KMS-11 (cell line): ENCODE data around the gene MEAK7.

Source experiments
- H2AFZ ChIP-seq: fragments of 200-600 bp; sonication (generic); 2 replicates; pipeline ENCODE4 v1.6.1; 2016; ENCODE audit warnings: antibody characterized with exemption, mixed run types, low read depth
- H3K27ac ChIP-seq: fragments of 200-600 bp; sonication (generic); 2 replicates; pipeline ENCODE4 v1.6.1; 2016; ENCODE audit warnings: mild to moderate bottlenecking, mixed run types
- H3K27me3 ChIP-seq: fragments of 200-600 bp; sonication (generic); 2 replicates; pipeline ENCODE4 v1.6.1; 2017; ENCODE audit warnings: mild to moderate bottlenecking, low read depth, mixed run types, moderate library complexity; ENCODE audit not compliant: insufficient read depth
- H3K36me3 ChIP-seq: fragments of 200-600 bp; sonication (generic); 2 replicates; pipeline ENCODE4 v1.6.1; 2017; ENCODE audit warnings: mild to moderate bottlenecking, mixed run types; ENCODE audit not compliant: insufficient read depth
- H3K4me1 ChIP-seq: fragments of 200-600 bp; sonication (generic); 2 replicates; pipeline ENCODE4 v1.6.1; 2016; ENCODE audit warnings: mild to moderate bottlenecking, low read depth, mixed run types; ENCODE audit not compliant: poor library complexity, severe bottlenecking
- H3K4me2 ChIP-seq: fragments of 200-600 bp; sonication (generic); 2 replicates; pipeline ENCODE4 v1.7.0; 2016; ENCODE audit warnings: mild to moderate bottlenecking, mixed run types
- H3K4me3 ChIP-seq: fragments of 200-600 bp; sonication (generic); IDR thresholded peaks from 2 replicates; pipeline ENCODE4 v1.6.1; 2017; ENCODE audit warnings: low read depth, low read length, mixed read lengths; ENCODE audit not compliant: insufficient read depth
- H3K79me2 ChIP-seq: fragments of 200-600 bp; sonication (generic); 2 replicates; pipeline ENCODE4 v1.6.1; 2016; ENCODE audit warnings: low read depth, mixed run types; ENCODE audit not compliant: insufficient read depth
- H3K9ac ChIP-seq: fragments of 200-600 bp; sonication (generic); 2 replicates; pipeline ENCODE4 v1.6.1; 2016; ENCODE audit warnings: mild to moderate bottlenecking, mixed run types
- H4K20me1 ChIP-seq: fragments of 200-600 bp; sonication (generic); 2 replicates; pipeline ENCODE4 v1.6.1; 2016; ENCODE audit warnings: mild to moderate bottlenecking, mixed run types; ENCODE audit not compliant: insufficient read depth
- CTCF ChIP-seq: fragments of 200-600 bp; sonication (generic); conservative IDR thresholded peaks from 2 replicates; pipeline ENCODE4 v1.6.1; 2017; ENCODE audit warnings: low read depth, mild to moderate bottlenecking, antibody characterized with exemption, low read length, moderate library complexity, mixed read lengths

MEAK7 gene

DNA sequence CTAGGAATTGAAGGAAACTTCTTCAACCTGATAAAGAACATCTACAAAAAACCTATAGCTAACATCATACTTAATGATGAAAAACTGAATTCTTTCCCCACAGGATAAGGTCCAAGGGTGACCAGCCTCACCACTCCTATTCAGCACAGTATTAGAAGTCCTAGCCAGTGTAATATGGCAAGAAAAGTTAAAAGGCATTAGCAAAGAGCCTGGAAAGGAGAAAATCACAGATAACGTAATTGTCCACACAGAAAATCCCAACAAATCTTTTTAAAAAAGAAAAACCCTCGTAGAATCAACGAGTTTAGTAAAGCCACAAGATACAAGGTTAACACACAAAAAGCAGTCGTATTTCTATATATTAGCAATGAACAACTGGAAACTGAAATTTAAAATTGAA is 37.8 kb downstream of the MEAK7 start:
- no peak overlapping the region for H3K9ac ChIP-seq
- H3K79me2 ChIP-seq = no peaks in the 10 kb centered on the region
- no peaks in the 10 kb centered on the region for H3K36me3 ChIP-seq
- H3K27me3 ChIP-seq = no peaks in the 10 kb centered on the region
- H3K4me1 ChIP-seq = no peaks in the 10 kb centered on the region
- no peak overlapping the region for H2AFZ ChIP-seq
- no peak overlapping the region for H3K4me2 ChIP-seq
- H3K27ac ChIP-seq = no peak overlapping the region
- H4K20me1 ChIP-seq = no peaks in the 10 kb centered on the region
- H3K4me3 ChIP-seq = no peak overlapping the region
- TF ChIP-seq CTCF = no peak

DNA sequence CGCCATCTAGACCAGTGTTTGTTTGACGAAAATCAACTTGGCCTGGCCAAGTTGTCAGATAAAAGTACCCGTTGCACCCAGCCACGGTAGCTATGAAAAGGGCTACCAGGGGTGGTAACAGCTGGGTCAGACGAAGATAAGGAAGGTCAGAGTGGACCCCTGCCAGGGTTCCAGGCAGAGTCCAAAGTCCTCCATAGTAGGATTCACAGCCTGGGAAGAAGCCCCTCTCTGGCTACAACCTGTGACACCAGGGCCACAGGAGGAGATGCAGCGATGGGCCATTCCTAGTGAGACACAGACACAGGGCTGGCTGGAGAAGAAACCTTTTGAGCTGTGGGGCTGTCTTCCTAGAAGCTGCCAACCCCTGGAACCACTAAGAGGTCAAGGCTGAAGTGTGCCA is 39.3 kb downstream of the MEAK7 start:
- H3K4me2 ChIP-seq = no peak overlapping the region
- no peak overlapping the region for H3K4me3 ChIP-seq
- H3K27me3 ChIP-seq = no peaks in the 10 kb centered on the region
- H3K9ac ChIP-seq = no peak overlapping the region
- no peak overlapping the region for H2AFZ ChIP-seq
- H3K4me1 ChIP-seq = no peaks in the 10 kb centered on the region
- no peak overlapping the region for H3K27ac ChIP-seq
- TF ChIP-seq CTCF = no peak
- H3K79me2 ChIP-seq = no peaks in the 10 kb centered on the region
- no peaks in the 10 kb centered on the region for H3K36me3 ChIP-seq
- H4K20me1 ChIP-seq = no peaks in the 10 kb centered on the region

DNA sequence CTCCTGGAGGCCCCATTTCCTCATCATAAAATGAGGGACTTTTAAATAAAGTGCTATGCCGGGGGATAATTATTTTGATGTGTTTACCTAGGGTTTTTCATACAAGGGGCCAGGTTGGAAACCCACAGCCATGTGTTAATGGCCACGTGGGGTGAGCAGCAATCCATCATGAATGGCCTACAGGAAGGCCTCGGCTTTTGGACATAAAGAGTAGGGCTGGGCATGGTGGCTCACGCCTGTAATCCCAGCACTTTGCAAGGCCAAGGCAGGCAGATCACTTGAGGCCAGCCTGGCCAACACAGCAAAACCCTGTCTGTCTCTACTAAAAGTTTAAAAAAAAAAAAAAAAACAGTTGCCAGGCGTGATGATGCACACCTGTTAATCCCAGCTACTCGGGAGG is 40.3 kb downstream of the MEAK7 start:
- Histone ChIP-seq H3K4me2 (no peak overlapping the region), H3K4me3 (no peak overlapping the region), H3K79me2 (no peaks in the 10 kb centered on the region), H4K20me1 (no peaks in the 10 kb centered on the region), H3K36me3 (no peaks in the 10 kb centered on the region), H3K4me1 (no peaks in the 10 kb centered on the region), H3K9ac (no peak overlapping the region), H2AFZ (no peak overlapping the region), H3K27ac (no peak overlapping the region), H3K27me3 (no peaks in the 10 kb centered on the region)
- TF ChIP-seq CTCF = no peak

- Histone ChIP-seq H3K4me3 (no peak overlapping the region), H3K27me3 (no peaks in the 10 kb centered on the region), H3K4me1 (no peaks in the 10 kb centered on the region), H4K20me1 (no peaks in the 10 kb centered on the region), H3K27ac (no peak overlapping the region), H3K36me3 (no peaks in the 10 kb centered on the region), H3K9ac (no peak overlapping the region), H2AFZ (no peak overlapping the region), H3K79me2 (no peaks in the 10 kb centered on the region), H3K4me2 (no peak overlapping the region)
- TF ChIP-seq CTCF = no peak
These were observed 41.2 kb downstream of the MEAK7 start for GRCh38 chr16:84463221-84463620.
